Measurements from ENCODE around the gene OBSCN.

The OBSCN gene

DNA sequence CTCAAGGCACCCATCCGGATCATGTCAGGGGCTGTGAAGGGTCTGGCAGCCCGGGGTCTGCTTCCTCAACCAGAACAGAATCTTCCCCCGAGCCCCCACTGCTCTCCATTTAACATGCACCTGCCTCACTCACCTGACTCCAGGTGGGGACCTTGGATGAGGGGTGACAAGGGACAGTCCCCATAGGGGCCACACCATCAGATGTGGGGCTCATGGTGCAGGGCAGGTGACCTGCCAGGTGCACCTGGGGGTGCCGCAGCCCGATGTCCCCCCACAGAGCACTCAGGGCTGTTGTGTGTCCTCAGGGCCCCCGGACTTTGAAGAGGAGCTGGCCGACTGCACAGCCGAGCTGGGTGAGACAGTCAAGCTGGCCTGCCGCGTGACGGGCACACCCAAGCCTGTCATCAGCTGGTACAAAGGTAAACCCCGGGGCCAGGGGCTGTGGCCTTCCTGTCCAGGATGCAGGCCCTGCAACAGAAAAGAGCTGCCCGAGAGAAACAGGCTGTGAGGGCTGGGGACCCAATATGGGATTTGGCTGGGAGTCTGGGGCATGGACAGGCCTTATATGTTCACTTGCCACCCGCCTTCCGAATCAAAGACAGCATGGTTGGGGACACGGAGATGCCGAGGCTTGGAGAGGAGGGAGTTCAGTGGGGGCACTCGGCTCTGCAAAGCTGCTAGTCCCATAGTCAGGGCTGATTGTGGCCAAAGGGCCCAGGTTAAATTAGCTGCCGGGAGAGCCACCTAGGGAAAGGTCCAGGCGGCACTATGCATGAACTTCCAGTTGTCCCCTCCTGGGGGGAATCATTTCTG is 134.2 kb downstream of the OBSCN start:
- DNase-seq (ENCODE audit: low read depth in 2 of 2), result no peak

DNA sequence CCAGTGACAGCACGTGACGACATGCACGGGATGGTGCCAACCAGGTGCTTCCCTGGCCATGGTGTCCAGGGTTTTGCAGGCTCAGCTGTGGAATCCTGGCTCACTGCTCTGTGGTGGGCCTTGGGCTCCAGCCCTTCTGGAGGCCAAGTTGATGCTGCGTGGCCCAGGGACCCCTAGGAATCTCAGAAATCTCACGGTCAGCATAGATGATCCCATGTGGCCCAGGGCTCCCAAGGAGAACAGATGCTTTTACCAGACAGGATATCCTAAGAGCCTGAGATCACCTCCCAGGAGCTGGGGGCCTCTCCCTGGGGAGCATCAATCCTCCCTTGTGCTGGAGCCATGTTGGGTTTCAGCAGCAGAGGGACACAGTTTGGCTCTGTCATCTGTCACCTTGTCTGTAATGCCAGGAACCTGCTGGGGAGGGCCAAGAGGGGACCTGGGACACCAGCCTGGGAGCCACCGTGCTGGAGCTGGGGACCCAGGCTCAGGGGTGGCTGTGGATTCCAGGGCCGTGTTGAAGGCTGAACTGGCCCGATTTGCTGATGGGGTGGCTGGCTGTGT is 134.9 kb downstream of the OBSCN start:
- no peak for DNase-seq (ENCODE audit: low read depth in 2 of 2)

GRCh38 chr1:228343191-228343661 is 135.4 kb downstream of the OBSCN start:
- DNase-seq (ENCODE audit: low read depth in 2 of 2), result no peak

DNA sequence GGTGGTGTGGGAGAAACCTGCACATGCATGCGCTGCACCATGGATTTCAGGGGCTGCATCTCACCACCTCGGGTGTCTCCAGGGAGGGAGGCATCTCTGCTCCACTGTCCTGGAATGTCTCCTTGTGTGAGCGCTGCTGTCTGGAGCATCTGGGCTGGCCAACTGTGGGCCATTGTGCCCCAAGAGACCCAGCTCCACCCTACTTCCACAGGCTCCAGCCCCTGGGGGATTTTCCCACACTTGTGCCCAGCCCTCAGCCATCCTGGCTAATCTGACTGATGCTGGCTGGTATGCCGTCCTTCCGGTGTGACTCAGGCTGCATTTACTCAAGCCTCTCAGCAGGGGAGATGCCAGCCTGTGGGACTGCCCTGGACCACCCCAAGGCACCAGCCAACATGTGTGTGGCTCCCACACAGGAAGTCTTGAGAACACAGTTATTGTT is 136.8 kb downstream of the OBSCN start:
- no peak for DNase-seq (ENCODE audit: low read depth in 2 of 2)

GRCh38 chr1:228345201-228345930 is 137.5 kb downstream of the OBSCN start:
- no peak for DNase-seq (ENCODE audit: low read depth in 2 of 2)

DNA sequence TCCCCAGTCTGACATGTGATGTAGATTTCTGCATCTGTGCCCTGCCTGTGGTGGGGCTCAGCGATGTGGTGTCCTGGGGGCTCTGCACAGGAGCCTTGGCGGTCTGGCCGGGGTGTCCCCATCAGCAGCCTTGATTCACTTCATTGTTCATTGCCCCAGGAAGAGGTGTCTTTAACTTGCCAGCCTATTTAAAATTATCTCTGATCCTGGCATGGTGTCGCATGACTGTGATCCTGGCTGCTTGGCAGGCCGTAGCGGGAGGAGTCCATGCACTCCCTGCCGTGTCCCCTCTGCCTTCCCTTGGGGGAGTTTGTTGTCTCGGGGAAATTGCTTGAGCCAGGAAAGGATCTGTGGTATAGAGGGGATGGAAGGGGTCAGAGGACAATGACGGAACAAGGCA is 138.9 kb downstream of the OBSCN start:
- DNase-seq (ENCODE audit: low read depth in 2 of 2), result no peak

GRCh38 chr1:228347181-228347580 is 139.3 kb downstream of the OBSCN start:
- no peak for DNase-seq (ENCODE audit: low read depth in 2 of 2)

- DNase-seq (ENCODE audit: low read depth in 2 of 2), result no peak
These were observed 141.0 kb downstream of the OBSCN start for GRCh38 chr1:228348708-228349467.

GRCh38 chr1:228349701-228350171 is 141.9 kb downstream of the OBSCN start:
- no peak for DNase-seq (ENCODE audit: low read depth in 2 of 2)

DNA sequence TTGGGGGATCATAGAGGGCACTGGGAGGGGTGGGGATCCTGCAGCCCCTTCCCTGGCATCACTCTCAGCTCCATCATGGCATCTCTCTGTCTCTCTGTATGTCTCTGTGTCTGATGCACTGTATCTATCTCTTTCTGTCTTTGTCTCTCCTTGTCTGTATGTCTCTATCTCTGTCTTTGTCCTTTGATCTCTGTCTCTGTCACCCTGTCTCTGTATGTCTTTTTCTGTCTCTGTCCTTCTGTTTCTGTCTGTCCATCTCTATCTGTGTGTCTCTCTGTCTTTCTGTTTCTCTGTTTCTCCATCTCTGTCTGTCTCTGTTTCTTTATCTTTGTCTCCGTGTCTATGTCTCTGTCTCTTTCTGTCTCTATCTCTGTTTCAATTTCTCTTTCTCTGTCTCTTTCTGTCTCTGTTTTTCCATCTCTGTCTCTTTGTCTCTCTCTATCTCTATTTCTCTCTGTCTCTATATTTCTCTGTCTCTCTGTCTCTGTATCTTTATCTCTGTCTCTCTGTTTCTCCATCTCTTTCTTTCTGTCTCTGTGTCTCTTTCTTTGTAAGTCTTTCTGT is 142.4 kb downstream of the OBSCN start:
- no peak for DNase-seq (ENCODE audit: low read depth in 2 of 2)

DNA sequence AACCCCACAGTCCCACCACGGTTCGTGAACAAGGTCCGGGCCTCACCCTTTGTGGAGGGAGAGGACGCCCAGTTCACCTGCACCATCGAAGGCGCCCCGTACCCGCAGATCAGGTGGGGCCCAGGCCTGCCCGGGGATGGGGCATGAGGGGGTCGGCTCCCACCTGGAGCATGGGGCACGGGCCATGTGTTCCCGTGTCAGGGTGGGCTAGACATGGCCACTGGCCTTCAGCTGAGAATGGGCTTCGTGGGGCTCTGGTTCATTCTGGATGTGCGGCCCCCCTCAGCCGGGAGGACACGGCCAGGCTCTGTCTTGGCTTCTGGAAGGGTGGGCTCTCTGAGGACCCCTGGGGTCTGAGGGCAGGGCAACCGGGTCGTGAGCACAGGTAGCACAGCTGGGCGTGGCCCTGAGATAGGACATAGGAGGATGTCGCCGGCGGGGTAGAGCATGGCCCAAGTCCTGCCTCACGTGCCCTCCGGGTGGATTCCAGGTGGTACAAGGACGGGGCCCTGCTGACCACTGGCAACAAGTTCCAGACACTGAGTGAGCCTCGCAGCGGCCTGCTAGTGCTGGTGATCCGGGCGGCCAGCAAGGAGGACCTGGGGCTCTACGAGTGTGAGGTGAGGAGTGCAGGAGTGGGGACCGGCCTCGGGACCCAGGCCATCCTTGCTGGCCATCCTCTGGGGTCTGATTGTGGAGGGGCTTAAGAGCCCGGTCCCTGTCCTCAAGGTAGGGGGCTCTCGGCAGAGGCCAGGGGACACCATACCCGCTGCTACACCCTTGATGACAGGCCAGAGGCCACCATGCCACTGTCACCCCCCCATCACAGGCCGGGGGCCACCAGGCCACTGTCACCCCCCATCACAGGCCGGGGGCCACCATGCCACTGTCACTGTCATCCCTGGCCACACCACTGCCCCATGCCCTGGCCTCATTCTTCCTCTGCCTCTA is 143.3 kb downstream of the OBSCN start:
- no peak for DNase-seq (ENCODE audit: low read depth in 2 of 2)

GRCh38 chr1:228351850-228352249 is 144.0 kb downstream of the OBSCN start:
- DNase-seq (ENCODE audit: low read depth in 2 of 2), result no peak

- DNase-seq (ENCODE audit: low read depth in 2 of 2), result no peak
These were observed 145.0 kb downstream of the OBSCN start for GRCh38 chr1:228352677-228353481.

- DNase-seq (ENCODE audit: low read depth in 2 of 2), result no peak
These were observed 145.9 kb downstream of the OBSCN start for GRCh38 chr1:228353601-228354371.

DNA sequence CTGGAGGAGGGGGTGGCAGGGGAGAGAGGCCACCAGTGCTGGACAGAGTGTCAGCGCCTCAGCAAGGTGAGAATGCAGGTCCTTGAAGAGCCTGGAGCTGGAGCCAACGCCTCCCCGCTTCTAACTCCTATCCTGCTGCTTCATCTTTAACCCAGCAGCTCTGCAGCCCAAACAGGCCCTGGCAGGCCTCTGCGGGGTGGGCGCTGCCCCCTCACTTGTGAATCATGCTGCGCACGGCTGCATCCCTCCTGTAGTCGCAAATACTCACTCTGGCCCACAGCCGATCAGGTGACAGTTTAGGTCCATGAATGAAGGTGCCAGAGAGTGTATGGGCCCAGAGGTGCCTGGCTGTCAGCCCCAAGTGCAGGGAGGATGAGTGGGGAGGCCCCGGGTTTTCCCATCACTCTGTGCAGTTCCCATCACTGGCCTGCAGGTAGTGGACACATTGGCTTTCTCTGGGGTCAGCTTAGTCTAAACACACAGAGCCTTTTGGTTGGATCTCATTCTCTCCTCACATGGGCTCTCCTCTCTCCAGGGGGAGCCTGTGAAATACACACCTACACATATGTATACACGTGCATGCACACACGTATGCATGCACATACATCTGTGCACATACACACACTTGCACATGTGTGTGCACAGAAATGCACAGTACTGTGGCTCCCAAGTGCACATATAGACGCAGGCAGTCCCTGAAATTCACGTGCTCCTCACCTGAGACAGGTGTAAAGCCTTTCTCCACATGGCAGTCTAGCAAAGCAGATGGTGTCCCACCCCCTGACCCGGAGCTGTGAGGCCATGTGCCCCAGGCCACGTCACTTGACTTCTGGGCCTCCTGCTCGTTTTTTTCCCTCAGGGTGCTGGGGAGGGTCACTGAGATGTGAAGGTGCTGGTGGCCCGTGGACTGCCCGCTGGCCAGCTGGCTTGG is 146.8 kb downstream of the OBSCN start:
- no peak for DNase-seq (ENCODE audit: low read depth in 2 of 2)

DNA sequence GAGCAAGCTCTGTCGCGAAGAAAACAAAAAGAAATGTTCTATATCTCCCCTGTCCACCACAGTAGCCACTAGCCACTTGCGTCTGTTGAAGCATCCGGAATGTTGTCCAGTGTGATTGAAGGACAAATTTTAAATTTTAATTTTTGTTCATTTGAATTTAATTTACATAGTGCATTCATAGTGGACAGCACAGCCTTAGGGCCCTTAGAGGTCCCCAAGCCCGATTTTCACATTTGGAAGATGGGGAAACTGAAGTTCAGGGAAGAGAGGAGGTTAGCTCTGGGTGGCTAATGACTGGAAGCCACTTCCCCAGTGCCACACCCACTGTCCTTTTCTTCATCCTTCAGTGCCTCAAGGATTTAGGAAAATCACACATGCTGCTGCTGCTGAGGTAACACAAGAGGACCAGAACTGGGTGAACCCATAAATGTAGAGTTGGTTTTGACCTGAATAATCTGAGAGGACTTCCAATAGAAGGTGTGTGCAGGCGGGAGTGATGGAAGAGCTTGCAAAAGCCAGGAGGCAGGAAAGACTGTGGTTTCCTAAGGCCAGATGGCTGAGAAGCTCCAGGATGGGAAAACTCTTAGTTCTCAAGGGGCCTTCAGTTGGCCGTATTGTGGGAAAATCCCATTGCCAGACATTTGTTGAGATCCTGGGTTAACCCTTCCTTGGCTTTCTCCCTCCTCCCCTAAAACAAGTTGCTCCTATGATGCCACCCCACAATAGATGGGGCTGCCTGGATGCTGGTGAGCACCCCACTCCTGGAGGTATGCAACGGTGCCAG is 149.2 kb downstream of the OBSCN start:
- no peak for DNase-seq (ENCODE audit: low read depth in 2 of 2)

Data from stimulated activated CD8-positive, alpha-beta memory T cell treated with anti-CD3 and anti-CD28 coated beads, Interleukin-15, amount 100 ng/mL, for 48 hours (primary cell).